Activated CD4-positive, CD25-positive, alpha-beta regulatory T cell (primary cell): ENCODE results near the gene KRTAP1-4.
"Not testable (repeated sequence)": the region's sequence is repeated elsewhere in the genome, so short reads cannot be mapped to it uniquely, and the experiment has no call there.

ENCODE experiments used
- DNase-seq, 4 experiments: peaks; one replicate each; lab custom pipeline; 2025; lab: John Stamatoyannopoulos, UW

The KRTAP1-4 gene

DNA sequence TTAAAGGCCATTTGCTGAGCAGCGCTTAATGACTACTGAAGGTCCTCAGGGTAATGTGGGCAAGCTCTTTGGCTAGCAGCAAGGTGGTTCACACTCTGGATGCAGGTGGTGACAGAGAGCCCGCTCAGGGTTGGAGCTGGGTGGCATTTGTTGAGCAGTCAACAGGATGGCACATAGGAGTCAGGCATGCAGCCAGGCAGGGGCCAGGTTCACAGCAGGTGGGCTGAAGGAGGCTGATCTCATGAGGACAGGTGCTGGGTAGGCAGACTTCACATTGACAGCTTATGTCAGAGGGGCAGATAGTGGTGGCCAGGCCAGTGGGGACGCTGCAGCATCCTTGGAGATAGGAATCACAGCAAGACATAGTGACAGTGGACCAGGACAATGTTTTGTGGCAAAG is 25.6 kb downstream of the KRTAP1-4 start:
- no peak for DNase-seq

DNA sequence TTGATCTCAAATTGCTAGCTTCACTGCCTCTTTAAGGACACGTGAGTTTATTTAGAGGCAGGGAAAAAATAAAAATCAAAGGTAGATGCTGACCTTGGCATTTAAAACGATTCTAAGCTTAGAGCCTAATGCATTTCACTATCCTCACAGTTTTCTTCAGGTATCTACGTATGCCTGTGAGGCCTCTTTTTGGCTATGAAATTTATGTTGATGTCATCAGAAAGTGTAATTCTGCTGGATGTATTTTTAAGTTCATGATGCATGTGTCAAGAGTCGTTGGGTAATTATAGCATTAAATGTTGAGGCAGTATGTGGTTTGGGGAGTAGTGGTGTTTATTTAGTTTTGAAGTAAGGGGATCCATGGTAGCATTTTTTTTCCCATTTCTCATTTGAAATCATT is 26.1 kb downstream of the KRTAP1-4 start:
- DNase-seq: no peak

DNA sequence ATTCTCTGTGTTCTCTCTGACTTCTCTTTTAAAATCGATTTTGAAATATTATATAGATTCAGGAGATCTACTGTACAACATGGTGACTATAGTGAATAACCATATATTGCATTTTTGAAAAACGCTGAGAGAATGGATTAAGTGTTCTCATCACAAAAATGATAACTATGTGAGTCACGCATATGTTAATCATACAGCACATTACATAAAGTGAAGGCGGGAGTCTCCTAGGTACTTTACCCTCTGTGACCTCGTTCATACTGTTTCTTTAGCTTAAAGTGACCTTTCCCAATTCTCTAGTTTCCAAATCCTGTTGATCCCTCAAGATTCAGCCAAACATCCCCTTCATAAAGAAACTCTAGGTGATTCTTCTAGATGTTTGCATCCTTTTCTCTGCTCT is 27.2 kb downstream of the KRTAP1-4 start:
- no peak for DNase-seq

DNA sequence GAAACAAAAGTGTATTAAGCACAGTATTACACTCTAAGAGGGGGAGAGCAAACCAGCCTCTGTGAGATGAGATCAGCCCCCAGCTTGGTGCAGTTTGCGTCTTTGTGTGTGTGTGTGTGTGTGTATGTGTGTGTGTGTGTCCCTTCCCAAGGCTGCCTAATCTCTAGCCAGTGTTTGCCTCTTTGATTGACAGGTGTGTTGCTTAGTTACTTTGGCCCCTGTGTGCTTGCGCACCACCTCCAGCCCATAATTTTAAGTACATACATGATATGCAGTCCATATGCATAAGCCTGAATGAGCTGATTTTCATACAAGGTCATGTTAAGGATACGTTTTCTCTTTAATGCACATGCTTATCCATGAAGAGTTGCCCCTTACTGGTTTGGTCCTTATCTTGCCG is 28.2 kb downstream of the KRTAP1-4 start:
- no peak for DNase-seq

DNA sequence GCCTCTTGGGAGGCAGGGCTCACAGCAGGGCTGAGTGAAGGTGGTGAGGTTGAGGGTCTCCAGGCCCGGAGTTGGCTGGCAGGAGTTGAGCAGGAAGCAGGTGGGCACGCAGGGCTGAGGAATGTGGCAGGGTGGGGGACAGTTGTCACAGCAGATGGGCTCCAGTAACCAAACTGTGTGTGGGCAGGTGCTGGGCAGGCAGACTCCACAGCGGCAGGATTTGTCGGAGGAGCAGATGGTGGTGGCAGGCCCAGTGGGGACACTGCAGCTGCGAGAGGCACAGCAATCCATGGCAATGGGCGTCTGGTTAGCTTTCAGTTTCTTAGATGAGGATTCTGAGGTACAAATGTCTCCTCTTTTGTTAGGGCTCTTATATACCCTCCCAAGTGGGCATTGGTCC is 30.4 kb downstream of the KRTAP1-4 start, which contains the start of gene KRTAP3-2:
Gene KRTAP3-2 (minus strand): TSS at position 344 of the 400 bp plus-strand sequence. CDS start 53 bp downstream, at position 291.
- not testable (repeated sequence) for DNase-seq

DNA sequence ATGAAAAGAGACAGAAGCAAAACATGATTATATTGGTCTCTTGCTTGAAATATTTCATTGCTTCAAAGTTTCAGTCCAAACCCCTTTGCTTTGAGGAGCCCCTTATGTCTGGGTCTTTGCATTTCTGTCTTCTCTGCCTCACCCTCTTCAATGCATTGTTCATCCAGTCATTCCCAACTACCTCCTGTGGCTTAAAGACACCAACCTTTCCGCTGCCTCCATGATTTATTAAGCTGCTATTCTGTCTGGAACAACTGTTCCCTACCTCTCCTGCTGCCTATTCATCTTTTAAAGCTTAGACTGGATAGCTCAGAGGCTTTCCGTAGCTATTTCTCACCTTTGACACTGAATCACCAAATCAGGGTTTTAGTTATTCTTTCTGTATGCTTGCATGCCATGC is 32.6 kb downstream of the KRTAP1-4 start:
- DNase-seq: no peak

DNA sequence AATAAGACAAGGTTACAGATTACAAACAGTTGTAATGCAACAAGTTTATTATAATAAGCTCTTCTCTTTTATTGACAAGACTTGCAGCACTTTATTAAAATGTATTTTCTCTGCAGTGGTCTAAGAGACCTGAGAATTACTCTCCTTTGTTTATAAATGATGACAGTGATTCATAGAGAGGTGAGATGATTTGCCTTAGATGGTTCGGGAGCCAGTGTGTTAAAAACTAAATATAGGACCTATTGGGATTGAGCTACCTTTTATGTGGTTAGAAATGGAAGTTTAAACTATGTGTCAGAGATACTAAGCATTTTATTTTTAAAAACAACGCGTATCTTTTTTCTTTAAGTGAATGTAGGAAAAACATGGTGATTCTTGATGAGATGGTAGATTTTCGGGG is 33.2 kb downstream of the KRTAP1-4 start:
- DNase-seq: no peak

DNA sequence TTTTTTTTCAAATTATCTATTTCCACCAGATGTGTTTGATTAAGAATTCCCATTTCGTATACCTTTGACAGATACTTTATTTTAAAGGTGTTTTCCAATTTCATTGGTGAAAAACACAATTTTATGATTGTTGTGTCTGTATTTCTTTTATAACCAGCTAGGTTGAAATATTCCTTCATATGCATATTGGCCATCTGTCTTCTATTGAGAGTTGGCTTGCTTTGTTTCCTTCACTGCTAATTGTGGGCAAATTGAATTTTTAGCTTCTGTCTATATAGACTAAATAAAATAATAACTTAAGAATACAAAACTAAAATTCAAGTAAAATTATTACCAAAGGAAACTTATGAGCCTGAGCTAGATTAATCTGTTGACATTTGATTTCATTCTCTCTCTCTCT is 34.9 kb downstream of the KRTAP1-4 start:
- no peak for DNase-seq

DNA sequence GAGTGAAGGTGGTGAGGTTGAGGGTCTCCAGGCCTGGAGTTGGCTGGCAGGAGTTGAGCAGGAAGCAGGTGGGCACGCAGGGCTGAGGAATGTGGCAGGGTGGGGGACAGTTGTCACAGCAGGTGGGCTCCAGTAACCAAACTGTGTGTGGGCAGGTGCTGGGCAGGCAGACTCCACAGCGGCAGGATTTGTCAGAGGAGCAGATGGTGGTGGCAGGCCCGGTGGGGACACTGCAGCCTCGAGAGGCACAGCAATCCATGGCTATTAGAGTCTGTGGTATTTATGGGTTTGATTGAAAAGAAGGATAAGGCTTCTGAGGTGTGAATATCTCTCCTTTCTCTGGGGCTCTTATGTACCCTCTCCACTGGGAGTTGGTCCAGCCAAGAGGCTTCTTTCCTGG is 36.2 kb downstream of the KRTAP1-4 start, which contains the start of gene KRTAP3-3:
Gene KRTAP3-3 (minus strand): TSS at position 326 of the 400 bp plus-strand sequence. CDS start 67 bp downstream, at position 259.
- no peak for DNase-seq

DNA sequence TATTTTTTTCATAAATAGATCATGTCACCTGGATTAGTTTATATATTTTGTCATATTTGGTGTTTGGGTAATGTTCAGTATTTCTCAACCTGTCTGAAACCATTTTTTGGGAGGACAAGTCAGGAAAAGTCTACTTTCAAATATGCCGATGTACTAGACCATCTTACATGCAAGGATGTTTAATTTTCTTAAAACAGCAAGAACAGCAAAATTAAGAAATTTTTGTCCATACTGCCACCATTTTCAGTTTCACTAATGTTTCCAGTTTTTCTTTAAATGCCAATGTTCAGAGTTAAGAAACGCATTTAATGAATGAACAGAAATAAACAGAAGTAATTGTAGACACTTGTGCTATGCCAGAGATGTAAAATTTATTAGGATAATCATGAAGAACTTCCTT is 36.9 kb downstream of the KRTAP1-4 start:
- no peak for DNase-seq

DNA sequence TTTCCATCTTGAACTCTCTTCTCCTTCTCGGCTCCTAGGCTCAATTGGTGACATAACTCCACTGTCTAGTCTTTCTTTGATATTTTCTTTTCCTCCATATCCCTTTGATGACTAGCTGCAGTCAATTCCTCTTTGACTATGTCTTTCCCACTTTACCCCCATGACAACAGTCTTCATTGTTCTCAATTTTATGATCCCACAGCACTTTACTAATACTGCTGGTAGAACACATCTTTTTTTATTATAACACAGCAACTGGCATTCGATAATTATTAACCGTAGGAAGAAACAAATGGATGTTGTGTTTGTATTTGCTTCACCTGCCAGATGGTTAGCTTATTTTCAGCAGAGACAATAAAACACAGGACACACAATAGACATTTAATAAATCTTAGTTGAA is 37.3 kb downstream of the KRTAP1-4 start:
- DNase-seq: no peak

DNA sequence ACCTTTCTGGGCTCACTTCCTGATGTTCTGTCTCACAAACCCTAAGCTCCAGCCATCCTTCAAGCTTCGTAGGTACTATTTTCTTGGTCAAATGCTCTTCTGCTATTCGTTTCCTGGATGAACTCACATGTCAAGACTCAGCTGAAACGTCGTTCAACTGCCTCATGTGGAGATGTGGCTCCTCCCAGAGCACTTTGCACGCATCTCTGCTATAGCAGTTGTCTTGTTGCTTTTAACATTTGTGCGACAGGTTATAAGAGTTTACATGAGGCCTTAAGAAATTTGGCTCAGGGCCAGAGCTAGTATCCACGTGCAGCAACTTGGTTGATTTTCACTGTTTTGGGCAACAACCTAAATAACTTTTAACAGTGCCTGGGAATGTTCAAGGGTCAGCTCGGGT is 43.1 kb downstream of the KRTAP1-4 start:
- DNase-seq: no peak

DNA sequence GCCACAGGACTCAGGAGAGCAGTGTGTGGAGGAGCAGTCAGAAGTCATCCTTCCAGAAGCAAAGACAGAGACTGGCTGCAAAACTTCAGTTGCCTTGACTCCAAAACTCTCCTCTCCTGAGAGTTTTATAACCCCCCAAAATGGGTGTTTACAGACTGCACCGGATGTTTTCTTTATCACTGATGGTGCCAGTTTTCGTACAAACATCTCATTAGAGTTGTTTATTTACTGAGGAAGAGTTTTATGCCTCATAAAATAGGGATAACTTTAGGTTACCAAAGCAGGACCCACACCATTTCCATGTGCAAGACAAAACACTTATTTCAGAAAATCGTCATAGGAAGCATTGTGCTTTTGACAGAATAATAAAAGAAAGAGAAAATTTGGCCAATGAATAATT is 45.8 kb downstream of the KRTAP1-4 start, which contains the start of gene KRT40:
Gene KRT40 (minus strand): TSS at position 101 of the 400 bp plus-strand sequence. CDS start 53 bp downstream, at position 48.
- no peak for DNase-seq

DNA sequence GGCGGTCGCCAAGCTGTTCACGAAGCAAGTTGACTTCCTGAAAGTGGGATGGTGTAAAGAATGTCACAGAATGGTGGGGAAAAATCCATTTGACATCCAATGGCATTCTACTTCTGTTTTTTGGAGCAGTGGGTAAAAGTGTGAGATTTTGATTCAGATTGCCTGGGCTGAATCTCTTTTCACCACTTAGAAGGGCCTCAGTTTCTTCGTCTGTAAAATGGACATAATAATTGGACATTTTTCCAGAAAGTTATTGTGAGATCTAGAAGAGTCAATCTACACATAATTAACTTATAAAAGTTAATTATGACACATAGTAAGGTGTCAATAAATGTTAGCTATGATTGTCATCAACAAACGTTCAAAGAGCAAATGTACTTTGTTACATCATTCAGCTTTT is 48.9 kb downstream of the KRTAP1-4 start:
- no peak for DNase-seq

DNA sequence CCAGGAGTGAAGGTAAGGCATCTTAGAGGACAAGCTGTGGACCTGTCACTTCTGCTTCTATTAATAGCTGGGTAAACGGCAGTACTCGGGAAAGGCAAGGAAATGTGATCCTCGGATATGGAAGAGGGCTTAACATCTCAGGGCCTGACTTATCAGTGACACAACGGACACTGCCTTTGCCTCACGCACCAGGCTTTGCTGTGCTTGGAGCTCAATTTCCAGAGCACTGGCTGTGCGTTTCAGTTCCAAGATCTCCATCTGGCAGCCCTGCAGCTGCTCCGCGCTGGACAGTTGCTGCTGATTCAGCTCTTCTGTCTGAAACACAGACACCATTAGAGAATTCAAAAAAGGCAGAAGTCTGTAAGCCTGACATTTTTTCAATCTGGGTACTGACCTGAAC is 49.4 kb downstream of the KRTAP1-4 start:
- no peak for DNase-seq

DNA sequence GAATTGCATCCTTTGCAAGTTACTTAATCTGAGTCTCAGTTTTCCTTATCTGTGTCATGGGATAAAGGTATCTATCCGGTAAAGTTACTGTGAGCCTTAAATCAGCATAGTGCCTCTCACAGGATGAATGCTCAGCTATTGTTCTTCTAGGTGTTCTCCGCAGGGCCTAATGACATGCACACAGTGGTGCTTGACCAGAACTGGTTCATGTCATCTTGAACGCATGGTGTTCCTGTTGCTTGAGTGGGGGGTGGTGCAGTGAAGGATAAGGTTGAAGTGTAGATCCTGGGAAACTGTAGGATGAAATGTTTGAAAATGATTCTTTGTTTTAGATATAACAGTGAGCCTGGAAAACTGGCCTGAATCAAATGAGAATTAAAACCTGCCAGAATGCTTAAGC is 49.9 kb downstream of the KRTAP1-4 start:
- no peak for DNase-seq
